ENCODE results near the gene TMEM203. TPM values are rescaled to one million over a fixed set of nuclear protein-coding genes. Genes with fewer than 3 reads are reported as not detected.

The TMEM203 gene
- total and polyA plus RNA-seq, 2 experiments from 2014 or later = 32.7 to 53.4 TPM

DNA sequence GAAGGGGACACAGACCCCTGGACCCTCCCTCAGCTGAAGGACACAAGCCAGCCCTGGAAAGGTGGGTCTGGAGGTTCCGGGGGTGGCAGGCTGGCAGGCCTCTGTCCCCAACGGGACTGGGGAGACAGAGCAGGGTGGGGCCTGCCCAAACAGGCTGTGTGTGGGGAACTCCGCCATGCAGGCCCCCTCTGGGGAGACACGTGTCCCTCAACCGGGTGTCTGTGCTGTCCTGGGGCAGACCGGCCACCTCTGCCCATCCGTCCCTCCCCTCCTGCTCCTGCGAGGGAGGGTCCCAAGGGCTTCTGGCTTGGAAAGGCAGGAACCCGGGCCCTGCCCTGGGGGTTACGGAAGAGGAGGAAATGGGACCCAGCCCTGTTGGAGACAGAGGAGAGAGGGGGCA lies 26.7 kb upstream of the TMEM203 start (continued):
- TF ChIP-seq ZNF462 (CRISPR knock-in tag; IDR thresholded peaks at IDR 0.05) (no peak), JUNB (IDR thresholded peaks at IDR 0.05; ENCODE audit: unreplicated experiment) (no peak), CREB1 (CRISPR knock-in tag; IDR thresholded peaks at IDR 0.05; ENCODE audit: low read depth) (no peak), EZH2phosphoT487 (IDR thresholded peaks at IDR 0.05; ENCODE audit: unreplicated experiment) (no peak), ZNF331 (CRISPR knock-in tag; IDR thresholded peaks at IDR 0.05; ENCODE audit: low read depth) (no peak), ZNF114 (CRISPR knock-in tag; IDR thresholded peaks at IDR 0.05) (no peak)

DNA sequence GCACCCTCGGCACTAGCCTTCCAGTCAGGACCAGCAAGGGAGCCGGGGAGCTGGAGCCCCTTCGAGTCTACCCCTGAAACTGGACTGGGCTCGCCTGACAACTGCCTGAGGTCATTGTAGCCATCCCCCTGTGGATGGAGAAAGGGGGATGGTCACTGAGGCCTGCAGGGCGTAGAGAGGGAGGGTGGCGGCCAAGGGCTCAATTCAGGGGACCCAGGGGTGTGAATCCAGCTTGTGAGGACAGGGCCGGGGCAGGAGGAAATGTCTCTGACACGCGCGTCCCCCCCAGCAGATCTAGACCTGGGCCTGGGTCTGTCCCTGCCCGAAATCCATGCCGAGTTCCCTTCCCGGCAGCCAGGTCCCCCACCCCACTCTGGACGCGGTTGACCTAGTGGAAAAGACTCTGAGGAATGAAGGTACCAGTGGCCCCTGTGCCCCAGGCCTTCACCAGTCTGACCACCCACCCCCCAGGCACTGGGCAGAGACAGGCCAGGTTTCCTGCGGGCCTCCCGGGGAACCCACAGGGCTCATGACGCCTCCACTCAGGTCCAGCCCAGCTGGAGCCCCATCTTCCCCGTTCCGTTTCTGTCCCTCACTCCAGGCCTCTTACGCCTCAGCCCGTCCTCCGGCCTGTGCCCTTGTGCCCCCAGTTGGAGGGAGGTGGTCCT lies 26.1 kb upstream of the TMEM203 start:
- H3K4me3 Mint-ChIP-seq = no peak overlapping the region
- no peak for ATAC-seq
- H3K4me3 ChIP-seq = no peak overlapping the region
- H3K4me1 Mint-ChIP-seq = peaks cover 7% of the 10 kb centered on the region; the same call in 2 of the 3 replicates
- H3K27me3 ChIP-seq (ENCODE audit: insufficient read depth) = no peaks in the 10 kb centered on the region
- no peak overlapping the region for H3K27ac ChIP-seq (ENCODE audit: low read depth)
- no peaks in the 10 kb centered on the region for H3K36me3 Mint-ChIP-seq (ENCODE audit: low read depth)
- H3K9me2 ChIP-seq (ENCODE audit: insufficient read depth) = no peaks in the 10 kb centered on the region
- H4K20me1 ChIP-seq (replicated peaks; ENCODE audit: insufficient read depth) = no peaks in the 10 kb centered on the region
- DNase-seq (ENCODE audit: low spot score) = no peak
- H3K4me1 ChIP-seq (ENCODE audit: insufficient read depth) = no peaks in the 10 kb centered on the region
- H3K9me3 Mint-ChIP-seq = no peaks in the 10 kb centered on the region
- H3K27ac Mint-ChIP-seq = no peak overlapping the region
- no peaks in the 10 kb centered on the region for H3K79me2 ChIP-seq (replicated peaks; ENCODE audit: insufficient read depth)
- H2AFZ ChIP-seq = no peak overlapping the region
- H3F3A ChIP-seq (replicated peaks; ENCODE audit: low read depth) = no peaks in the 10 kb centered on the region
- H3K4me2 ChIP-seq = no peak overlapping the region
- no peaks in the 10 kb centered on the region for H3K36me3 ChIP-seq (ENCODE audit: insufficient read depth)
- peaks cover 5% of the 10 kb centered on the region for H3K27me3 Mint-ChIP-seq (ENCODE audit: insufficient read depth, low read depth, poor library complexity)
- TF ChIP-seq STAT1 (IDR thresholded peaks at IDR 0.05; ENCODE audit: unreplicated experiment) (no peak), REST (IDR thresholded peaks at IDR 0.05; ENCODE audit: unreplicated experiment) (no peak), ZNF114 (CRISPR knock-in tag; IDR thresholded peaks at IDR 0.05) (no peak), NANOG (IDR thresholded peaks at IDR 0.05; ENCODE audit: borderline replicate concordance) (no peak), ETS1 (IDR thresholded peaks at IDR 0.05) (no peak), ZNF331 (CRISPR knock-in tag; IDR thresholded peaks at IDR 0.05; ENCODE audit: low read depth) (no peak)
